CD4-positive, alpha-beta T cell (primary cell): Measurements from ENCODE around the gene IFT43. TPM values are rescaled to one million over a fixed set of nuclear protein-coding genes. Genes with fewer than 3 reads are reported as not detected.
A peak's percentile ranks its signal among the peaks of the same experiment; 100 is the strongest.

Experiments used
- ATAC-seq: fragments of 200-7000 bp; cut with Tn5 transposase; one replicate; pipeline ENCODE4 v1.10.0; 2022; ENCODE audit warnings: mild to moderate bottlenecking; ENCODE audit not compliant: poor library complexity
- CTCF ChIA-PET: fragments of 350-600 bp; sonication (Branson Sonifier 250); formaldehyde crosslinking; loops from one replicate; lab custom pipeline; 2021; ENCODE audit warnings: antibody characterized with exemption, inconsistent platforms; lab: Charles Lee
- POLR2A ChIA-PET: fragments of 350-600 bp; sonication (Branson Sonifier 250); formaldehyde crosslinking; loops from one replicate; lab custom pipeline; 2021; ENCODE audit warnings: antibody characterized with exemption, inconsistent platforms; lab: Charles Lee
- DNase-seq, 14 experiments: peaks; one replicate each; pipeline ENCODE4 v3.0.0-alpha.2; 2013 to 2020; ENCODE audit warnings: mixed read lengths in 2 of 14
- H3K27ac ChIP-seq, 2 donors: one replicate each; pipeline versions ENCODE4 v1.5.1 to v1.7.0; 2013; ENCODE audit warnings: low read length in 2 of 2, low read depth in 1 of 2, mild to moderate bottlenecking in 1 of 2
- H3K27me3 ChIP-seq, 2 experiments: 1 replicate in 1 of 2; 2 replicates in 1 of 2; pipeline versions ENCODE4 v1.6.1 to v1.7.0; 2013; ENCODE audit warnings: low read length in 2 of 2, control low read depth in 1 of 2, mild to moderate bottlenecking in 1 of 2, moderate library complexity in 1 of 2; ENCODE audit not compliant: insufficient read depth in 2 of 2, control insufficient read depth in 1 of 2
- H3K36me3 ChIP-seq: one replicate; pipeline ENCODE4 v1.6.1; 2013; ENCODE audit warnings: low read length, control low read depth; ENCODE audit not compliant: insufficient read depth
- H3K4me1 ChIP-seq: one replicate; pipeline ENCODE4 v1.6.1; 2013; ENCODE audit warnings: low read length, control low read depth; ENCODE audit not compliant: insufficient read depth
- H3K4me3 ChIP-seq: one replicate; pipeline ENCODE4 v1.5.1; 2013; ENCODE audit warnings: mild to moderate bottlenecking, low read length, moderate library complexity
- H3K9me3 ChIP-seq, 2 experiments: 1 replicate in 1 of 2; 2 replicates in 1 of 2; pipeline versions ENCODE4 v1.6.1 to v1.7.0; 2013; ENCODE audit warnings: low read length in 2 of 2, mild to moderate bottlenecking in 2 of 2, control low read depth in 1 of 2, moderate library complexity in 1 of 2; ENCODE audit not compliant: control insufficient read depth in 1 of 2, insufficient read depth in 1 of 2
- H3K27ac Mint-ChIP-seq: one replicate; pipeline ENCODE4 v1.8.0; 2020; ENCODE audit warnings: mixed read lengths
- H3K27me3 Mint-ChIP-seq: one replicate; pipeline ENCODE4 v1.8.0; 2021; ENCODE audit warnings: mixed read lengths
- H3K36me3 Mint-ChIP-seq: one replicate; pipeline ENCODE4 v1.8.0; 2021; ENCODE audit warnings: low read depth, mixed read lengths
- H3K4me1 Mint-ChIP-seq: one replicate; pipeline ENCODE4 v1.8.0; 2021; ENCODE audit warnings: low read depth, mixed read lengths
- H3K4me3 Mint-ChIP-seq: one replicate; pipeline ENCODE4 v1.8.0; 2020; ENCODE audit warnings: mild to moderate bottlenecking, mixed read lengths
- H3K9me3 Mint-ChIP-seq: one replicate; pipeline ENCODE4 v1.8.0; 2020; ENCODE audit warnings: mixed read lengths
- intact Hi-C, 2 experiments: fragments of 100-400 bp; cut with DNase I in 1 of 2; cut with micrococcal nuclease in 1 of 2; formaldehyde crosslinking; loops; one replicate each; pipeline versions ENCODE4 v1.15.1 to v1.9.0; 2023 to 2025; cut with DNase I, micrococcal nuclease
- total RNA-seq, 174 experiments: library from RNA in 2 of 174; stranded (reverse) in 2 of 174; gene quantifications; one replicate each; pipeline ENCODE4 v1.2.3 and lab custom pipeline; 2021 to 2026
- TF ChIP-seq, protein P1 (sequence below): fragments of 200-600 bp; IDR thresholded peaks from one replicate; pipeline ENCODE4 v1.8.0; 2022; ENCODE audit warnings: antibody characterized with exemption, mild to moderate bottlenecking

Gene IFT43
- total RNA-seq, 2 experiments from 2014 or later, result 10.0 to 11.1 TPM

GRCh38 chr14:76080025-76080424 lies 94.5 kb downstream of the IFT43 start:
- Histone ChIP-seq H3K9me3 (no peaks in the 10 kb centered on the region), H3K27me3 (no peaks in the 10 kb centered on the region), H3K27ac (no peak overlapping the region), H3K4me1 (no peaks in the 10 kb centered on the region), H3K36me3 (no peaks in the 10 kb centered on the region), H3K4me3 (no peak overlapping the region)
- ATAC-seq, result no peak
- no peaks in the 10 kb centered on the region for H3K9me3 Mint-ChIP-seq
- H3K4me3 Mint-ChIP-seq, result no peak overlapping the region
- DNase-seq, result no peak
- H3K36me3 Mint-ChIP-seq, result peaks cover 7% of the 10 kb centered on the region
- intact Hi-C loops, result no loop called here
- ChIA-PET CTCF (no interaction called here), POLR2A (no interaction called here)
- H3K27me3 Mint-ChIP-seq, result no peaks in the 10 kb centered on the region
- TF ChIP-seq, protein P1, sequence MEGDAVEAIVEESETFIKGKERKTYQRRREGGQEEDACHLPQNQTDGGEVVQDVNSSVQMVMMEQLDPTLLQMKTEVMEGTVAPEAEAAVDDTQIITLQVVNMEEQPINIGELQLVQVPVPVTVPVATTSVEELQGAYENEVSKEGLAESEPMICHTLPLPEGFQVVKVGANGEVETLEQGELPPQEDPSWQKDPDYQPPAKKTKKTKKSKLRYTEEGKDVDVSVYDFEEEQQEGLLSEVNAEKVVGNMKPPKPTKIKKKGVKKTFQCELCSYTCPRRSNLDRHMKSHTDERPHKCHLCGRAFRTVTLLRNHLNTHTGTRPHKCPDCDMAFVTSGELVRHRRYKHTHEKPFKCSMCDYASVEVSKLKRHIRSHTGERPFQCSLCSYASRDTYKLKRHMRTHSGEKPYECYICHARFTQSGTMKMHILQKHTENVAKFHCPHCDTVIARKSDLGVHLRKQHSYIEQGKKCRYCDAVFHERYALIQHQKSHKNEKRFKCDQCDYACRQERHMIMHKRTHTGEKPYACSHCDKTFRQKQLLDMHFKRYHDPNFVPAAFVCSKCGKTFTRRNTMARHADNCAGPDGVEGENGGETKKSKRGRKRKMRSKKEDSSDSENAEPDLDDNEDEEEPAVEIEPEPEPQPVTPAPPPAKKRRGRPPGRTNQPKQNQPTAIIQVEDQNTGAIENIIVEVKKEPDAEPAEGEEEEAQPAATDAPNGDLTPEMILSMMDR, result no peak
- no peak overlapping the region for H3K27ac Mint-ChIP-seq
- no peaks in the 10 kb centered on the region for H3K4me1 Mint-ChIP-seq

- no peak for ATAC-seq
- TF ChIP-seq, protein P1, result no peak
- no peaks in the 10 kb centered on the region for H3K9me3 ChIP-seq
- no peaks in the 10 kb centered on the region for H3K27me3 Mint-ChIP-seq
- peaks cover 7% of the 10 kb centered on the region for H3K36me3 Mint-ChIP-seq
- CTCF ChIA-PET, result no interaction called here
- intact Hi-C loops, result no loop called here
- H3K36me3 ChIP-seq, result no peaks in the 10 kb centered on the region
- no peaks in the 10 kb centered on the region for H3K9me3 Mint-ChIP-seq
- no peak overlapping the region for H3K27ac ChIP-seq
- no peak overlapping the region for H3K4me3 Mint-ChIP-seq
- no peaks in the 10 kb centered on the region for H3K4me1 Mint-ChIP-seq
- H3K4me1 ChIP-seq, result no peaks in the 10 kb centered on the region
- POLR2A ChIA-PET, result no interaction called here
- no peak overlapping the region for H3K27ac Mint-ChIP-seq
- no peak overlapping the region for H3K4me3 ChIP-seq
- no peak for DNase-seq
- no peaks in the 10 kb centered on the region for H3K27me3 ChIP-seq
These were observed 94.9 kb downstream of the IFT43 start for GRCh38 chr14:76080471-76080870.

DNA sequence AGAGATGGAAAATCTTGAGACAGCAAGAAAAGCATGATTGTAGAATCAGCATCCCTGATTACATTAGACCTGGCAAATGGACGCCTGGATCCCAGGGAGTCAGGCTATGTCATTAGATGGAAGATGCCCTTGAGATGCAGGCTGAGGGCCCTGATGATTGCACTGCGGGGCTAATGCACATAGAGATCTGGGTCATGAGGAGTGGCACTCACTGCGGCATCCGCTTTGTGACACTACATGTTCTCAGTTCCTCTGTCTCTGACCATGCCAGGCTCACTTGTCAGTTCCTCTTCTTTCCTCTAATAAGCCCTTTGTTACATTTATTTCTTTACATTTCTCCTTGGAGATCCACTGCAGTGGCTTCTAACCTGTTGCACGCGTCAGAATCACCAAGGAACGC lies 96.1 kb downstream of the IFT43 start:
- H3K4me3 Mint-ChIP-seq, result no peak overlapping the region
- CTCF ChIA-PET, result no interaction called here

More for the DNA sequence above, 96.1 kb downstream of the IFT43 start:
- DNase-seq (peak in 2 of 14 experiments; percentile 7 to 12), ATAC-seq (no peak)
- TF ChIP-seq, protein P1, result no peak
- intact Hi-C loops, result no loop called here
- no peak overlapping the region for H3K27ac ChIP-seq
- H3K4me3 ChIP-seq, result no peak overlapping the region
- H3K36me3 ChIP-seq, result no peaks in the 10 kb centered on the region
- Mint-ChIP-seq H3K36me3 (peaks cover 7% of the 10 kb centered on the region), H3K27me3 (no peaks in the 10 kb centered on the region), H3K27ac (no peak overlapping the region), H3K4me1 (no peaks in the 10 kb centered on the region), H3K9me3 (no peaks in the 10 kb centered on the region)
- H3K9me3 ChIP-seq, result no peaks in the 10 kb centered on the region
- H3K27me3 ChIP-seq, result no peaks in the 10 kb centered on the region
- no peaks in the 10 kb centered on the region for H3K4me1 ChIP-seq
- POLR2A ChIA-PET, result no interaction called here
